ENCODE measurements around the gene LRBA. TPM values are rescaled to one million over a fixed set of nuclear protein-coding genes. Genes with fewer than 3 reads are reported as not detected.

LRBA gene
- total RNA-seq, 4 donors from 2014 or later: 28.0 to 51.5 (median 30.9) TPM

DNA sequence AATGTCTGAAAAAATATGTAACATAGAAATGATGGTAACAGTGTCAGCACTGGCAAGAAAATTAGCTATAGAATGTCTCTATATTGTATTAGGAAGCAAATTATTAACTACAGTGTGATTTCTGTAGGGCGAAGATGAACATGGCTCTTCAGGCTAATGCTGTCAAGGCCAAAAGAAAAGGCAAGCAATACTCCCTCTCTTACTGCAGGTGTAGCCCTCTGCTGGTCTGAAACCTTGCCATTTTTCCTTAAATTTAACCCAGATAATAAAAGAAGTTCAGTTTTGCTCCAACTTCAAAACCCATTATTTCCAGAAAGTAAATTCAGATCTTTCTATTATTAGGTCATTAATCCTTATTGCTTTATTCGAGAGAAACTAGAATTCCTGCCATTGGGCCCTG, 215.9 kb downstream of the LRBA start:
- TF ChIP-seq CTCF (IDR thresholded peaks at IDR 0.05): no peak
- DNase-seq (ENCODE audit: low spot score): no peak
- no peak for ATAC-seq (ENCODE audit: low FRiP score)

- DNase-seq (ENCODE audit: low spot score): no peak
- no peak for ATAC-seq (ENCODE audit: low FRiP score)
- TF ChIP-seq CTCF (IDR thresholded peaks at IDR 0.05): no peak
Observed at GRCh38 chr4:150794706-150795105, 220.4 kb downstream of the LRBA start.

- no peak for TF ChIP-seq CTCF (IDR thresholded peaks at IDR 0.05)
- DNase-seq (ENCODE audit: low spot score) (no peak), ATAC-seq (ENCODE audit: low FRiP score) (no peak)
Observed at GRCh38 chr4:150789864-150790263, 225.2 kb downstream of the LRBA start.

DNA sequence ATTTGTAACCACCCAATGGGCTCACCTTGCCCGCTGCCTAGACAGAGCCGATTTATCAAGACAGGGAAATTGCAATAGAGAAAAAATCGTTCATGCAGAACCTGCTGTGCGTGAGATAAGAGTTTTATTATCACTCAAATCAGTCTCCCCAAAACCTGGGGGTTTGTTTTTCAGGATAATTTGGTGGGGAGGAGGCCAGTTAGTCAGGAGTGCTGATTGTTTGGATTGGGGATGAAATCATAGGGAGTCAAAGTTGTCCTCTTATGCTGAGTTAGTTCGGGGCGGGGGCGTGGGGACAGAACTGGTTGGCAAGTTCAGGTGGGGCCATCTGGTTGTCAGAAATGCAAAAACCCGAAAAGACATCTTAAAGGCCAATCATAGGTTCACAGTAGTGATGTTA, 230.1 kb downstream of the LRBA start:
- DNase-seq (ENCODE audit: low spot score) (no peak), ATAC-seq (ENCODE audit: low FRiP score) (no peak)
- TF ChIP-seq CTCF (IDR thresholded peaks at IDR 0.05): no peak

- ATAC-seq (ENCODE audit: low FRiP score) (no peak), DNase-seq (ENCODE audit: low spot score) (no peak)
- no peak for TF ChIP-seq CTCF (IDR thresholded peaks at IDR 0.05)
Observed at GRCh38 chr4:150784305-150784704, 230.8 kb downstream of the LRBA start.

DNA sequence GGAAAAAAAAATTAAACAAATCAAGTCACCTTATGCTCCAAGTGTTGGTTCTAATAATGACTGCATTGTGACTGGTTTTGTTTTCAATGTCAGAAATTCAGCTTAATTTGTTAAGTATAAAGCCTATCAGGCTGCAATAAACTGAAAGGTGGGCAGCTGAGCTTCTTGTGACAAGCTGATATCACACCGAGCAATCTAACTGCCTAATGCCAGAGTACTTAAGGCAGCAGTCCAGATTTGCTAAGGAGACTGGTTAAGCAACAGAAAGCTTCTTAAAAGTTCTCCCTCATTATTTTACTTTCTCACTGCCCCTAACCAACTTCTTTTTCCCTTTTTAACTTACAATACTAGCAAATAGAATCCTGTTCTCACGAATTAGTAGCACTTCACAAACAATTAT, 232.2 kb downstream of the LRBA start:
- ATAC-seq (ENCODE audit: low FRiP score): no peak
- DNase-seq (ENCODE audit: low spot score): no peak
- no peak for TF ChIP-seq CTCF (IDR thresholded peaks at IDR 0.05)

DNA sequence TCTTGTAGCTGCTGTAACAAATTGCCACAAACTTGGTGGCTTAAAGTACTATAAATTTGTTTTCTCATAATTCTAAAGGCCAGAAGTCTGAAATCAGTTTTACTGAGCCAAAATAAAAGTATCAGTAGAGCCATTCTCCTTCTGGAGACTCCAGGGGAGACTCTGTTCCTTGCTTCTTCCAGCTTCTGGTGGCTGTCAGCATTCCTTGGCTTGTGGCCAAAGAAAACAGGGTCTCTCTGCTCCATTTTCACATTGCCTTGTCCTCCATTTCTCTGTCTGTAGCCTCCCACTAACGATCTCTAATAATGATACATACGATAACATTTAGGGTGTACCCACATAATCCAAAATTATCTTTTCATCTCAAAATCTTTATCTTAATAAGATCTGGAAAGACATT, 232.8 kb downstream of the LRBA start:
- DNase-seq (ENCODE audit: low spot score): no peak
- ATAC-seq (ENCODE audit: low FRiP score): no peak
- TF ChIP-seq CTCF (IDR thresholded peaks at IDR 0.05): no peak
